IMR-90 (cell line): ENCODE measurements around the gene ANO2. TPM values are rescaled to one million over a fixed set of nuclear protein-coding genes. Genes with fewer than 3 reads are reported as not detected.

ENCODE experiments used
- ATAC-seq: fragments of 200-7000 bp; cut with Tn5 transposase; 2 replicates; pipeline ENCODE4 v1.9.1; 2020; ENCODE audit warnings: low read depth, mild to moderate bottlenecking, moderate library complexity
- BruUV-seq: library from RNA; stranded (reverse); fragments of 400-500 nt; replicated peaks from 2 replicates; lab custom pipeline; 2021; lab: Mats Ljungman, UMichigan
- CTCF ChIA-PET: fragments of 300-600 bp; formaldehyde crosslinking; extraction: SDS; loops from one replicate; lab custom pipeline; 2021; ENCODE audit warnings: antibody characterized with exemption; lab: Yijun Ruan, JAX
- POLR2A ChIA-PET: fragments of 300-600 bp; sonication (Branson Sonifier 250); formaldehyde crosslinking; loops from one replicate; lab custom pipeline; 2022; ENCODE audit warnings: antibody characterized with exemption; ENCODE audit not compliant: unreplicated experiment; lab: Charles Lee
- DNase-seq: peaks from one replicate; pipeline ENCODE4 v3.0.0; 2013
- H2AFZ ChIP-seq: replicated peaks from 2 replicates; pipeline ENCODE3; 2013; ENCODE audit warnings: low read length, mild to moderate bottlenecking; ENCODE audit not compliant: poor library complexity
- H2AK5ac ChIP-seq: 2 replicates; pipeline ENCODE4 v1.6.1; 2013; ENCODE audit warnings: low read depth, low read length, inconsistent platforms
- H2AK9ac ChIP-seq: replicated peaks from 2 replicates; pipeline ENCODE3; 2013; ENCODE audit warnings: mild to moderate bottlenecking, low read depth, low read length, moderate library complexity; ENCODE audit not compliant: poor library complexity
- H2BK120ac ChIP-seq: 2 replicates; pipeline ENCODE4 v1.6.1; 2013; ENCODE audit warnings: low read depth, low read length, inconsistent platforms
- H2BK15ac ChIP-seq: 3 replicates; pipeline ENCODE4 v1.6.1; 2013; ENCODE audit warnings: low read depth, low read length, inconsistent platforms
- H2BK20ac ChIP-seq: 2 replicates; pipeline ENCODE4 v1.6.1; 2013; ENCODE audit warnings: low read depth, mild to moderate bottlenecking, inconsistent platforms, low read length, moderate library complexity
- H2BK5ac ChIP-seq: 2 replicates; pipeline ENCODE4 v1.6.1; 2013; ENCODE audit warnings: mild to moderate bottlenecking, low read depth, low read length, inconsistent platforms; ENCODE audit not compliant: poor library complexity, severe bottlenecking
- H3K14ac ChIP-seq: replicated peaks from 2 replicates; pipeline ENCODE4 v1.6.1; 2013; ENCODE audit warnings: low read depth, low read length, inconsistent platforms
- H3K18ac ChIP-seq: 2 replicates; pipeline ENCODE4 v1.6.1; 2013; ENCODE audit warnings: low read depth, low read length, control low read depth
- H3K23ac ChIP-seq: 2 replicates; pipeline ENCODE4 v1.6.1; 2013; ENCODE audit warnings: low read depth, low read length, inconsistent platforms
- H3K27ac ChIP-seq: 2 replicates; pipeline ENCODE4 v1.5.1; 2013; ENCODE audit warnings: mild to moderate bottlenecking, control low read depth, low read length; ENCODE audit not compliant: insufficient read depth
- H3K27me3 ChIP-seq: 2 replicates; pipeline ENCODE4 v1.6.1; 2013; ENCODE audit warnings: low read length; ENCODE audit not compliant: control insufficient read depth, insufficient read depth
- H3K36me3 ChIP-seq: 2 replicates; pipeline ENCODE4 v1.6.1; 2013; ENCODE audit warnings: low read length, mixed read lengths; ENCODE audit not compliant: control insufficient read depth, insufficient read depth
- H3K4ac ChIP-seq: 2 replicates; pipeline ENCODE4 v1.6.1; 2013; ENCODE audit warnings: low read depth, low read length, inconsistent platforms
- H3K4me1 ChIP-seq: 2 replicates; pipeline ENCODE4 v1.6.1; 2013; ENCODE audit warnings: low read length, mixed read lengths; ENCODE audit not compliant: control insufficient read depth, insufficient read depth
- H3K4me2 ChIP-seq: 2 replicates; pipeline ENCODE4 v1.6.1; 2013; ENCODE audit warnings: low read depth, mild to moderate bottlenecking, control low read depth, low read length, moderate library complexity
- H3K4me3 ChIP-seq: 2 replicates; pipeline ENCODE4 v1.5.1; 2013; ENCODE audit warnings: low read depth, mild to moderate bottlenecking, control low read depth, low read length, moderate library complexity; ENCODE audit not compliant: insufficient read depth
- H3K56ac ChIP-seq: 2 replicates; pipeline ENCODE4 v1.6.1; 2013; ENCODE audit warnings: low read length, inconsistent platforms; ENCODE audit not compliant: insufficient read depth; ENCODE audit errors: extremely low read depth
- H3K79me1 ChIP-seq, 2 experiments: 2 replicates each; pipeline ENCODE4 v1.6.1; 2013; ENCODE audit warnings: low read length in 2 of 2, inconsistent platforms in 1 of 2, low read depth in 1 of 2
- H3K9ac ChIP-seq: 2 replicates; pipeline ENCODE4 v1.6.1; 2013; ENCODE audit warnings: low read depth, low read length, control low read depth
- H3K9me1 ChIP-seq: 2 replicates; pipeline ENCODE4 v1.6.1; 2013; ENCODE audit warnings: low read length, inconsistent platforms; ENCODE audit not compliant: insufficient read depth
- H3K9me3 ChIP-seq: 2 replicates; pipeline ENCODE4 v1.6.1; 2013; ENCODE audit warnings: low read length; ENCODE audit not compliant: control insufficient read depth, insufficient read depth
- H4K20me1 ChIP-seq: 2 replicates; pipeline ENCODE4 v1.6.1; 2013; ENCODE audit warnings: low read length, inconsistent platforms; ENCODE audit not compliant: insufficient read depth
- H4K5ac ChIP-seq: 2 replicates; pipeline ENCODE4 v1.6.1; 2013; ENCODE audit warnings: mild to moderate bottlenecking, low read depth, low read length, control low read depth
- H4K8ac ChIP-seq, 2 experiments: 2 replicates each; pipeline ENCODE4 v1.6.1; 2013; ENCODE audit warnings: low read depth in 2 of 2, low read length in 2 of 2, control low read depth in 1 of 2, inconsistent platforms in 1 of 2
- H4K91ac ChIP-seq: 2 replicates; pipeline ENCODE4 v1.6.1; 2013; ENCODE audit warnings: low read depth, low read length, inconsistent platforms; ENCODE audit not compliant: insufficient read depth
- BHLHE40 ChIP-seq: fragments of 150-350 bp; IDR thresholded peaks from 2 replicates; pipeline ENCODE4 v1.6.1; 2016; ENCODE audit warnings: mild to moderate bottlenecking, low read depth, low read length
- CEBPB ChIP-seq: IDR thresholded peaks from 2 replicates; pipeline ENCODE4 v1.6.1; 2012; ENCODE audit warnings: low read depth, low read length, improper control_type of control experiment
- CHD1 ChIP-seq: IDR thresholded peaks from 2 replicates; pipeline ENCODE4 v1.6.1; 2012; ENCODE audit warnings: low read depth, low read length, improper control_type of control experiment
- ELK1 ChIP-seq: fragments of 150-350 bp; IDR thresholded peaks from 2 replicates; pipeline ENCODE4 v1.6.1; 2016; ENCODE audit warnings: low read depth, mild to moderate bottlenecking, low read length, moderate library complexity, borderline replicate concordance
- FOS ChIP-seq: fragments of 150-350 bp; IDR thresholded peaks from 2 replicates; pipeline ENCODE4 v1.6.1; 2016; ENCODE audit warnings: low read depth, low read length
- MAFK ChIP-seq: IDR thresholded peaks from 2 replicates; pipeline ENCODE4 v1.6.1; 2012; ENCODE audit warnings: low read depth, low read length, improper control_type of control experiment
- MAZ ChIP-seq: IDR thresholded peaks from 2 replicates; pipeline ENCODE4 v1.6.1; 2012; ENCODE audit warnings: low read depth, mild to moderate bottlenecking, low read length, improper control_type of control experiment, moderate library complexity, borderline replicate concordance
- MXI1 ChIP-seq: IDR thresholded peaks from 2 replicates; pipeline ENCODE4 v1.6.1; 2012; ENCODE audit warnings: low read depth, mild to moderate bottlenecking, low read length, moderate library complexity, borderline replicate concordance
- NFE2L2 ChIP-seq: fragments of 150-350 bp; IDR thresholded peaks from 2 replicates; pipeline ENCODE4 v1.6.1; 2016; ENCODE audit warnings: low read depth, mild to moderate bottlenecking, low read length
- POLR2A ChIP-seq: IDR thresholded peaks from 2 replicates; pipeline ENCODE4 v1.6.1; 2012; ENCODE audit warnings: mild to moderate bottlenecking, low read depth, low read length
- RAD21 ChIP-seq: IDR thresholded peaks from 2 replicates; pipeline ENCODE4 v1.6.1; 2012; ENCODE audit warnings: low read length, improper control_type of control experiment
- RCOR1 ChIP-seq: IDR thresholded peaks from 2 replicates; pipeline ENCODE4 v1.6.1; 2012; ENCODE audit warnings: mild to moderate bottlenecking, low read length, improper control_type of control experiment; ENCODE audit not compliant: insufficient replicate concordance
- RFX5 ChIP-seq: IDR thresholded peaks from 2 replicates; pipeline ENCODE4 v1.8.0; 2012; ENCODE audit warnings: low read depth, mild to moderate bottlenecking, low read length, moderate library complexity
- SMC3 ChIP-seq: fragments of 150-350 bp; IDR thresholded peaks from 2 replicates; pipeline ENCODE4 v1.6.1; 2016; ENCODE audit warnings: low read depth, mild to moderate bottlenecking, antibody characterized with exemption, low read length, moderate library complexity
- WGBS, 2 experiments: methylation state at CpG; one replicate each; pipeline versions ENCODE4 v1.1.5 to v1.1.7; 2013; ENCODE audit warnings: missing lambda C conversion rate in 2 of 2; ENCODE audit not compliant: insufficient read length in 1 of 2; ENCODE audit errors: extremely low coverage in 2 of 2; 5-methylcytosine and 5-hydroxymethylcytosine counted together
- dilution Hi-C: fragments of 300-500 bp; cut with HindIII; formaldehyde crosslinking; loops from one replicate; pipeline ENCODE4 v1.14.3; 2018; ENCODE audit warnings: low sequenced_read_pairs; ENCODE audit not compliant: unreplicated experiment
- in situ Hi-C: fragments of 300-500 bp; cut with MboI; formaldehyde crosslinking; loops from 3 replicates; pipeline ENCODE4 v1.14.3; 2019; ENCODE audit warnings: low sequenced_read_pairs, inconsistent platforms, mixed read lengths
- intact Hi-C: fragments of 100-400 bp; cut with micrococcal nuclease; formaldehyde crosslinking; loops from 2 replicates; pipeline ENCODE4 v1.10.0; 2022
- polyA plus RNA-seq, 3 experiments: library from polyadenylated mRNA; depleted of rRNA; stranded (reverse); fragments of >200 nt; gene quantifications; 2 replicates each; pipeline ENCODE4 v1.2.3, GENCODE V29; 2012; ENCODE audit warnings: low replicate concordance in 1 of 3
- total RNA-seq: library from RNA; depleted of rRNA; stranded (reverse); fragments of >200 nt; gene quantifications from 2 replicates; pipeline ENCODE4 v1.2.3, GENCODE V29; 2012
- TF ChIP-seq, protein P1 (sequence below): conservative IDR thresholded peaks from 2 replicates; pipeline ENCODE4 v1.5.1; 2012; ENCODE audit warnings: mild to moderate bottlenecking, low read depth, low read length, improper control_type of control experiment
- TF ChIP-seq, protein P2 (sequence below): fragments of 150-350 bp; IDR thresholded peaks from 2 replicates; pipeline ENCODE4 v1.6.1; 2017; ENCODE audit warnings: mild to moderate bottlenecking, antibody characterized with exemption, low read length, low read depth

The ANO2 gene
- total and polyA plus RNA-seq, 2 of the 4 experiments (the other 2 are of a cell fraction) = 0.22 TPM; not detected in 1

- POLR2A ChIA-PET = no interaction called here
- whole genome bisulfite sequencing, 2 experiments = 57% methylated on average over 3 of the region's 4 CpGs; no CpG with 5 or more reads in 1 of the 2 experiments
Observed at GRCh38 chr12:5817246-5817645, 127.8 kb downstream of the ANO2 start.

More at GRCh38 chr12:5817246-5817645, 127.8 kb downstream of the ANO2 start:
- no peaks in the 10 kb centered on the region for H3K9me3 ChIP-seq
- H3K4me2 ChIP-seq = no peak overlapping the region
- H3K79me1 ChIP-seq = no peaks in the 10 kb centered on the region
- H3K4me3 ChIP-seq = no peak overlapping the region
- no peak overlapping the region for H2BK20ac ChIP-seq
- no peak overlapping the region for H3K27ac ChIP-seq
- intact Hi-C loops (no loop called here), in situ Hi-C loops (no loop called here), dilution Hi-C loops (no loop called here)
- DNase-seq = no peak
- H3K56ac ChIP-seq = no peak overlapping the region
- H2BK15ac ChIP-seq = no peak overlapping the region
- H4K8ac ChIP-seq = no peak overlapping the region
- no peak for ATAC-seq
- no peaks in the 10 kb centered on the region for H3K9me1 ChIP-seq
- H4K20me1 ChIP-seq = no peaks in the 10 kb centered on the region
- H3K23ac ChIP-seq = no peak overlapping the region
- H3K36me3 ChIP-seq = no peaks in the 10 kb centered on the region
- H2AFZ ChIP-seq = no peak overlapping the region
- no peak overlapping the region for H3K18ac ChIP-seq
- TF ChIP-seq FOS = no peak
- TF ChIP-seq, protein P1, sequence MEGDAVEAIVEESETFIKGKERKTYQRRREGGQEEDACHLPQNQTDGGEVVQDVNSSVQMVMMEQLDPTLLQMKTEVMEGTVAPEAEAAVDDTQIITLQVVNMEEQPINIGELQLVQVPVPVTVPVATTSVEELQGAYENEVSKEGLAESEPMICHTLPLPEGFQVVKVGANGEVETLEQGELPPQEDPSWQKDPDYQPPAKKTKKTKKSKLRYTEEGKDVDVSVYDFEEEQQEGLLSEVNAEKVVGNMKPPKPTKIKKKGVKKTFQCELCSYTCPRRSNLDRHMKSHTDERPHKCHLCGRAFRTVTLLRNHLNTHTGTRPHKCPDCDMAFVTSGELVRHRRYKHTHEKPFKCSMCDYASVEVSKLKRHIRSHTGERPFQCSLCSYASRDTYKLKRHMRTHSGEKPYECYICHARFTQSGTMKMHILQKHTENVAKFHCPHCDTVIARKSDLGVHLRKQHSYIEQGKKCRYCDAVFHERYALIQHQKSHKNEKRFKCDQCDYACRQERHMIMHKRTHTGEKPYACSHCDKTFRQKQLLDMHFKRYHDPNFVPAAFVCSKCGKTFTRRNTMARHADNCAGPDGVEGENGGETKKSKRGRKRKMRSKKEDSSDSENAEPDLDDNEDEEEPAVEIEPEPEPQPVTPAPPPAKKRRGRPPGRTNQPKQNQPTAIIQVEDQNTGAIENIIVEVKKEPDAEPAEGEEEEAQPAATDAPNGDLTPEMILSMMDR = no peak
- TF ChIP-seq SMC3 = no peak
- TF ChIP-seq, protein P2, sequence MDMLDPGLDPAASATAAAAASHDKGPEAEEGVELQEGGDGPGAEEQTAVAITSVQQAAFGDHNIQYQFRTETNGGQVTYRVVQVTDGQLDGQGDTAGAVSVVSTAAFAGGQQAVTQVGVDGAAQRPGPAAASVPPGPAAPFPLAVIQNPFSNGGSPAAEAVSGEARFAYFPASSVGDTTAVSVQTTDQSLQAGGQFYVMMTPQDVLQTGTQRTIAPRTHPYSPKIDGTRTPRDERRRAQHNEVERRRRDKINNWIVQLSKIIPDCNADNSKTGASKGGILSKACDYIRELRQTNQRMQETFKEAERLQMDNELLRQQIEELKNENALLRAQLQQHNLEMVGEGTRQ = no peak
- no peak for TF ChIP-seq RFX5
- no peak for TF ChIP-seq MAZ
- TF ChIP-seq MXI1 = no peak
- TF ChIP-seq RAD21 = no peak
- TF ChIP-seq NFE2L2 = no peak
- TF ChIP-seq ELK1 = no peak
- no peak for TF ChIP-seq CEBPB
- no peak for TF ChIP-seq BHLHE40
- TF ChIP-seq POLR2A = no peak
- no peak for TF ChIP-seq MAFK
- no peak for TF ChIP-seq CHD1
- no peak for TF ChIP-seq RCOR1
- H2AK5ac ChIP-seq = no peak overlapping the region
- H4K5ac ChIP-seq = no peak overlapping the region
- H2BK120ac ChIP-seq = no peak overlapping the region
- H3K14ac ChIP-seq = no peak overlapping the region
- H3K27me3 ChIP-seq = no peaks in the 10 kb centered on the region; the same call in 1 of the 2 replicates
- H3K9ac ChIP-seq = no peak overlapping the region
- no peak overlapping the region for H2AK9ac ChIP-seq
- H2BK5ac ChIP-seq = no peak overlapping the region
- no TSS peak for BruUV-seq
- no peak overlapping the region for H4K91ac ChIP-seq
- H3K4ac ChIP-seq = no peak overlapping the region
- H3K4me1 ChIP-seq = no peaks in the 10 kb centered on the region
- CTCF ChIA-PET = no interaction called here
